ENCODE data around the gene CRYBB1. TPM values are rescaled to one million over a fixed set of nuclear protein-coding genes. Genes with fewer than 3 reads are reported as not detected.

Gene CRYBB1
- total and polyA plus RNA-seq, 2 experiments from 2014 or later = 1.6 to 3.7 TPM

DNA sequence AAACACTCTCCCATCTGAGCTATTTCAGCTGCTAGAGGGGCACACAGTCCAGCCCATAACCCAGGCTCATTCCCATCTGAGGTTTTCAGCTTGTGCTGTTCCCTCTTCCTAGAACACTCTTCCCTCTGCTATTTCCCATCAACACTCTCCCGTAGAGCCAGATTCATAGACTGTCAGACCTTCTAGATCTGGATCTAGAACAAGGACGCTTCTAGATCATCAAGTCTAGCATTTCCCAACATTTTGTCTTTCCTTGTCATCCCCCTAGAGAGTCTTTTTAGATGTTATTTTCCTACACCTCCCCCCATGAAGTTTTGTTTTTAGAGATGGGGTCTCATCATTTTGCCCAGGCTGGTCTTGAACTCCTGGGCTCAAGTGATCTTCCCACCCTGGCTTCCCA, 17.3 kb upstream of the CRYBB1 start:
- TF ChIP-seq NANOG (IDR thresholded peaks at IDR 0.05; ENCODE audit: borderline replicate concordance) (no peak), JUNB (IDR thresholded peaks at IDR 0.05; ENCODE audit: unreplicated experiment) (no peak), STAT1 (IDR thresholded peaks at IDR 0.05; ENCODE audit: unreplicated experiment) (no peak), ZNF114 (CRISPR knock-in tag; IDR thresholded peaks at IDR 0.05) (no peak), CREB1 (CRISPR knock-in tag; IDR thresholded peaks at IDR 0.05; ENCODE audit: low read depth) (no peak), POLR2AphosphoS5 (IDR thresholded peaks at IDR 0.05; ENCODE audit: low read depth) (no peak), EZH2 (IDR thresholded peaks at IDR 0.05; ENCODE audit: low read depth, unreplicated experiment) (no peak), EZH2phosphoT487 (IDR thresholded peaks at IDR 0.05; ENCODE audit: unreplicated experiment) (no peak), ZNF331 (CRISPR knock-in tag; IDR thresholded peaks at IDR 0.05; ENCODE audit: low read depth) (no peak)
- TF ChIP-seq, protein P1, sequence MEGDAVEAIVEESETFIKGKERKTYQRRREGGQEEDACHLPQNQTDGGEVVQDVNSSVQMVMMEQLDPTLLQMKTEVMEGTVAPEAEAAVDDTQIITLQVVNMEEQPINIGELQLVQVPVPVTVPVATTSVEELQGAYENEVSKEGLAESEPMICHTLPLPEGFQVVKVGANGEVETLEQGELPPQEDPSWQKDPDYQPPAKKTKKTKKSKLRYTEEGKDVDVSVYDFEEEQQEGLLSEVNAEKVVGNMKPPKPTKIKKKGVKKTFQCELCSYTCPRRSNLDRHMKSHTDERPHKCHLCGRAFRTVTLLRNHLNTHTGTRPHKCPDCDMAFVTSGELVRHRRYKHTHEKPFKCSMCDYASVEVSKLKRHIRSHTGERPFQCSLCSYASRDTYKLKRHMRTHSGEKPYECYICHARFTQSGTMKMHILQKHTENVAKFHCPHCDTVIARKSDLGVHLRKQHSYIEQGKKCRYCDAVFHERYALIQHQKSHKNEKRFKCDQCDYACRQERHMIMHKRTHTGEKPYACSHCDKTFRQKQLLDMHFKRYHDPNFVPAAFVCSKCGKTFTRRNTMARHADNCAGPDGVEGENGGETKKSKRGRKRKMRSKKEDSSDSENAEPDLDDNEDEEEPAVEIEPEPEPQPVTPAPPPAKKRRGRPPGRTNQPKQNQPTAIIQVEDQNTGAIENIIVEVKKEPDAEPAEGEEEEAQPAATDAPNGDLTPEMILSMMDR (conservative IDR thresholded peaks at IDR 0.05; ENCODE audit: low read depth in 2 of 2) = no peak
- TF ChIP-seq, protein P2, sequence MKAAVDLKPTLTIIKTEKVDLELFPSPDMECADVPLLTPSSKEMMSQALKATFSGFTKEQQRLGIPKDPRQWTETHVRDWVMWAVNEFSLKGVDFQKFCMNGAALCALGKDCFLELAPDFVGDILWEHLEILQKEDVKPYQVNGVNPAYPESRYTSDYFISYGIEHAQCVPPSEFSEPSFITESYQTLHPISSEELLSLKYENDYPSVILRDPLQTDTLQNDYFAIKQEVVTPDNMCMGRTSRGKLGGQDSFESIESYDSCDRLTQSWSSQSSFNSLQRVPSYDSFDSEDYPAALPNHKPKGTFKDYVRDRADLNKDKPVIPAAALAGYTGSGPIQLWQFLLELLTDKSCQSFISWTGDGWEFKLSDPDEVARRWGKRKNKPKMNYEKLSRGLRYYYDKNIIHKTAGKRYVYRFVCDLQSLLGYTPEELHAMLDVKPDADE (IDR thresholded peaks at IDR 0.05) = no peak
- TF ChIP-seq, protein P3, sequence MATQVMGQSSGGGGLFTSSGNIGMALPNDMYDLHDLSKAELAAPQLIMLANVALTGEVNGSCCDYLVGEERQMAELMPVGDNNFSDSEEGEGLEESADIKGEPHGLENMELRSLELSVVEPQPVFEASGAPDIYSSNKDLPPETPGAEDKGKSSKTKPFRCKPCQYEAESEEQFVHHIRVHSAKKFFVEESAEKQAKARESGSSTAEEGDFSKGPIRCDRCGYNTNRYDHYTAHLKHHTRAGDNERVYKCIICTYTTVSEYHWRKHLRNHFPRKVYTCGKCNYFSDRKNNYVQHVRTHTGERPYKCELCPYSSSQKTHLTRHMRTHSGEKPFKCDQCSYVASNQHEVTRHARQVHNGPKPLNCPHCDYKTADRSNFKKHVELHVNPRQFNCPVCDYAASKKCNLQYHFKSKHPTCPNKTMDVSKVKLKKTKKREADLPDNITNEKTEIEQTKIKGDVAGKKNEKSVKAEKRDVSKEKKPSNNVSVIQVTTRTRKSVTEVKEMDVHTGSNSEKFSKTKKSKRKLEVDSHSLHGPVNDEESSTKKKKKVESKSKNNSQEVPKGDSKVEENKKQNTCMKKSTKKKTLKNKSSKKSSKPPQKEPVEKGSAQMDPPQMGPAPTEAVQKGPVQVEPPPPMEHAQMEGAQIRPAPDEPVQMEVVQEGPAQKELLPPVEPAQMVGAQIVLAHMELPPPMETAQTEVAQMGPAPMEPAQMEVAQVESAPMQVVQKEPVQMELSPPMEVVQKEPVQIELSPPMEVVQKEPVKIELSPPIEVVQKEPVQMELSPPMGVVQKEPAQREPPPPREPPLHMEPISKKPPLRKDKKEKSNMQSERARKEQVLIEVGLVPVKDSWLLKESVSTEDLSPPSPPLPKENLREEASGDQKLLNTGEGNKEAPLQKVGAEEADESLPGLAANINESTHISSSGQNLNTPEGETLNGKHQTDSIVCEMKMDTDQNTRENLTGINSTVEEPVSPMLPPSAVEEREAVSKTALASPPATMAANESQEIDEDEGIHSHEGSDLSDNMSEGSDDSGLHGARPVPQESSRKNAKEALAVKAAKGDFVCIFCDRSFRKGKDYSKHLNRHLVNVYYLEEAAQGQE (IDR thresholded peaks at IDR 0.05; ENCODE audit: unreplicated experiment) = no peak
- TF ChIP-seq, protein P4, sequence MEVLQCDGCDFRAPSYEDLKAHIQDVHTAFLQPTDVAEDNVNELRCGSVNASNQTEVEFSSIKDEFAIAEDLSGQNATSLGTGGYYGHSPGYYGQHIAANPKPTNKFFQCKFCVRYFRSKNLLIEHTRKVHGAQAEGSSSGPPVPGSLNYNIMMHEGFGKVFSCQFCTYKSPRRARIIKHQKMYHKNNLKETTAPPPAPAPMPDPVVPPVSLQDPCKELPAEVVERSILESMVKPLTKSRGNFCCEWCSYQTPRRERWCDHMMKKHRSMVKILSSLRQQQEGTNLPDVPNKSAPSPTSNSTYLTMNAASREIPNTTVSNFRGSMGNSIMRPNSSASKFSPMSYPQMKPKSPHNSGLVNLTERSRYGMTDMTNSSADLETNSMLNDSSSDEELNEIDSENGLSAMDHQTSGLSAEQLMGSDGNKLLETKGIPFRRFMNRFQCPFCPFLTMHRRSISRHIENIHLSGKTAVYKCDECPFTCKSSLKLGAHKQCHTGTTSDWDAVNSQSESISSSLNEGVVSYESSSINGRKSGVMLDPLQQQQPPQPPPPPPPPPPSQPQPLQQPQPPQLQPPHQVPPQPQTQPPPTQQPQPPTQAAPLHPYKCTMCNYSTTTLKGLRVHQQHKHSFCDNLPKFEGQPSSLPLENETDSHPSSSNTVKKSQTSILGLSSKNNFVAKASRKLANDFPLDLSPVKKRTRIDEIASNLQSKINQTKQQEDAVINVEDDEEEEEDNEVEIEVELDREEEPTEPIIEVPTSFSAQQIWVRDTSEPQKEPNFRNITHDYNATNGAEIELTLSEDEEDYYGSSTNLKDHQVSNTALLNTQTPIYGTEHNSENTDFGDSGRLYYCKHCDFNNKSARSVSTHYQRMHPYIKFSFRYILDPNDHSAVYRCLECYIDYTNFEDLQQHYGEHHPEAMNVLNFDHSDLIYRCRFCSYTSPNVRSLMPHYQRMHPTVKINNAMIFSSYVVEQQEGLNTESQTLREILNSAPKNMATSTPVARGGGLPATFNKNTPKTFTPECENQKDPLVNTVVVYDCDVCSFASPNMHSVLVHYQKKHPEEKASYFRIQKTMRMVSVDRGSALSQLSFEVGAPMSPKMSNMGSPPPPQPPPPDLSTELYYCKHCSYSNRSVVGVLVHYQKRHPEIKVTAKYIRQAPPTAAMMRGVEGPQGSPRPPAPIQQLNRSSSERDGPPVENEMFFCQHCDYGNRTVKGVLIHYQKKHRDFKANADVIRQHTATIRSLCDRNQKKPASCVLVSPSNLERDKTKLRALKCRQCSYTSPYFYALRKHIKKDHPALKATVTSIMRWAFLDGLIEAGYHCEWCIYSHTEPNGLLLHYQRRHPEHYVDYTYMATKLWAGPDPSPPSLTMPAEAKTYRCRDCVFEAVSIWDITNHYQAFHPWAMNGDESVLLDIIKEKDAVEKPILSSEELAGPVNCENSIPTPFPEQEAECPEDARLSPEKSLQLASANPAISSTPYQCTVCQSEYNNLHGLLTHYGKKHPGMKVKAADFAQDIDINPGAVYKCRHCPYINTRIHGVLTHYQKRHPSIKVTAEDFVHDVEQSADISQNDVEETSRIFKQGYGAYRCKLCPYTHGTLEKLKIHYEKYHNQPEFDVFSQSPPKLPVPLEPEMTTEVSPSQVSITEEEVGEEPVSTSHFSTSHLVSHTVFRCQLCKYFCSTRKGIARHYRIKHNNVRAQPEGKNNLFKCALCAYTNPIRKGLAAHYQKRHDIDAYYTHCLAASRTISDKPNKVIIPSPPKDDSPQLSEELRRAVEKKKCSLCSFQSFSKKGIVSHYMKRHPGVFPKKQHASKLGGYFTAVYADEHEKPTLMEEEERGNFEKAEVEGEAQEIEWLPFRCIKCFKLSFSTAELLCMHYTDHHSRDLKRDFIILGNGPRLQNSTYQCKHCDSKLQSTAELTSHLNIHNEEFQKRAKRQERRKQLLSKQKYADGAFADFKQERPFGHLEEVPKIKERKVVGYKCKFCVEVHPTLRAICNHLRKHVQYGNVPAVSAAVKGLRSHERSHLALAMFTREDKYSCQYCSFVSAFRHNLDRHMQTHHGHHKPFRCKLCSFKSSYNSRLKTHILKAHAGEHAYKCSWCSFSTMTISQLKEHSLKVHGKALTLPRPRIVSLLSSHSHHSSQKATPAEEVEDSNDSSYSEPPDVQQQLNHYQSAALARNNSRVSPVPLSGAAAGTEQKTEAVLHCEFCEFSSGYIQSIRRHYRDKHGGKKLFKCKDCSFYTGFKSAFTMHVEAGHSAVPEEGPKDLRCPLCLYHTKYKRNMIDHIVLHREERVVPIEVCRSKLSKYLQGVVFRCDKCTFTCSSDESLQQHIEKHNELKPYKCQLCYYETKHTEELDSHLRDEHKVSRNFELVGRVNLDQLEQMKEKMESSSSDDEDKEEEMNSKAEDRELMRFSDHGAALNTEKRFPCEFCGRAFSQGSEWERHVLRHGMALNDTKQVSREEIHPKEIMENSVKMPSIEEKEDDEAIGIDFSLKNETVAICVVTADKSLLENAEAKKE (CRISPR knock-in tag; IDR thresholded peaks at IDR 0.05) = no peak
- Histone ChIP-seq H3K79me2 (replicated peaks; ENCODE audit: insufficient read depth) (no peaks in the 10 kb centered on the region), H3K27me3 (ENCODE audit: insufficient read depth) (no peaks in the 10 kb centered on the region), H3K27ac (ENCODE audit: low read depth) (no peak overlapping the region), H3K4me2 (no peak overlapping the region), H2AFZ (no peak overlapping the region), H4K20me1 (replicated peaks; ENCODE audit: insufficient read depth) (no peaks in the 10 kb centered on the region), H3K4me1 (ENCODE audit: insufficient read depth) (peaks cover 18% of the 10 kb centered on the region; the same call in 1 of the 2 replicates), H3F3A (replicated peaks; ENCODE audit: low read depth) (0 out of 2 replicates have a peak, but pooled peaks cover 3% of the 10 kb centered on the region), H3K9me2 (ENCODE audit: insufficient read depth) (no peaks in the 10 kb centered on the region), H3K36me3 (ENCODE audit: insufficient read depth) (no peaks in the 10 kb centered on the region), H3K4me3 (no peak overlapping the region)
- Mint-ChIP-seq H3K9me3 (no peaks in the 10 kb centered on the region; the same call in 2 of the 3 replicates), H3K27ac (no peak overlapping the region), H3K36me3 (ENCODE audit: low read depth) (0 out of 3 replicates have a peak, but pooled peaks cover 3% of the 10 kb centered on the region), H3K4me3 (no peak overlapping the region), H3K27me3 (ENCODE audit: insufficient read depth, low read depth, poor library complexity) (peaks cover 15% of the 10 kb centered on the region), H3K4me1 (peaks cover 19% of the 10 kb centered on the region)
- ATAC-seq = no peak
- no peak for DNase-seq (ENCODE audit: low spot score)
